DOHH2 (cell line): Measurements from ENCODE around the gene EZR.

ENCODE experiments used
- H3F3A ChIP-seq: fragments of 200-600 bp; sonication (generic), shearing (Covaris generic); 2 replicates; pipeline ENCODE4 v1.6.0; 2016; ENCODE audit warnings: antibody characterized with exemption, mild to moderate bottlenecking; ENCODE audit not compliant: control insufficient read depth, insufficient read depth
- H3K27ac ChIP-seq: fragments of 200-600 bp; sonication (generic); 2 replicates; pipeline ENCODE4 v1.5.1; 2014; ENCODE audit warnings: low read depth, mild to moderate bottlenecking, low read length, moderate library complexity
- H3K27me3 ChIP-seq: fragments of 200-600 bp; sonication (generic); 2 replicates; pipeline ENCODE4 v1.6.1; 2014; ENCODE audit warnings: mild to moderate bottlenecking, low read length, mixed read lengths; ENCODE audit not compliant: control insufficient read depth
- H3K36me3 ChIP-seq: fragments of 200-600 bp; sonication (generic); 2 replicates; pipeline ENCODE4 v1.6.1; 2014; ENCODE audit warnings: mild to moderate bottlenecking, low read length, moderate library complexity, mixed read lengths; ENCODE audit not compliant: control insufficient read depth
- H3K4me1 ChIP-seq: fragments of 200-600 bp; sonication (generic); 2 replicates; pipeline ENCODE4 v1.6.1; 2014; ENCODE audit warnings: mild to moderate bottlenecking, low read length, mixed read lengths; ENCODE audit not compliant: control insufficient read depth
- H3K4me2 ChIP-seq: fragments of 200-600 bp; sonication (generic); 2 replicates; pipeline ENCODE4 v1.6.0; 2014; ENCODE audit warnings: mild to moderate bottlenecking, low read length, moderate library complexity
- H3K4me3 ChIP-seq: fragments of 200-600 bp; sonication (generic); 2 replicates; pipeline ENCODE4 v1.5.1; 2014; ENCODE audit warnings: mild to moderate bottlenecking, low read length, mixed read lengths
- H3K79me2 ChIP-seq: fragments of 200-600 bp; sonication (generic); 2 replicates; pipeline ENCODE4 v1.6.1; 2014; ENCODE audit warnings: mild to moderate bottlenecking, low read length, mixed read lengths; ENCODE audit not compliant: control insufficient read depth
- H3K9me2 ChIP-seq: fragments of 200-600 bp; sonication (generic); replicated peaks from 2 replicates; pipeline ENCODE4 v1.6.1; 2014; ENCODE audit warnings: mild to moderate bottlenecking, low read length, mixed read lengths; ENCODE audit not compliant: control insufficient read depth
- H3K9me3 ChIP-seq: fragments of 200-600 bp; sonication (generic); 2 replicates; pipeline ENCODE4 v1.6.1; 2014; ENCODE audit warnings: antibody characterized with exemption, low read length, mixed read lengths; ENCODE audit not compliant: control insufficient read depth, insufficient read depth
- H4K20me1 ChIP-seq: fragments of 200-600 bp; sonication (generic); 2 replicates; pipeline ENCODE4 v1.6.0; 2014; ENCODE audit warnings: low read depth, mild to moderate bottlenecking, antibody characterized with exemption, low read length, moderate library complexity; ENCODE audit not compliant: control insufficient read depth, insufficient read depth
- EZH2phosphoT487 ChIP-seq: fragments of 200-600 bp; sonication (generic); IDR thresholded peaks from 2 replicates; pipeline ENCODE4 v1.6.1; 2017; ENCODE audit warnings: borderline replicate concordance, mild to moderate bottlenecking, antibody characterized with exemption, low read length, moderate library complexity, mixed read lengths
- TF ChIP-seq, protein P1 (sequence below): fragments of 200-600 bp; sonication (generic); IDR thresholded peaks from one replicate; pipeline ENCODE4 v1.5.1; 2014; ENCODE audit warnings: antibody characterized with exemption, mild to moderate bottlenecking, low read depth, low read length; ENCODE audit not compliant: poor library complexity, severe bottlenecking

Gene EZR

DNA sequence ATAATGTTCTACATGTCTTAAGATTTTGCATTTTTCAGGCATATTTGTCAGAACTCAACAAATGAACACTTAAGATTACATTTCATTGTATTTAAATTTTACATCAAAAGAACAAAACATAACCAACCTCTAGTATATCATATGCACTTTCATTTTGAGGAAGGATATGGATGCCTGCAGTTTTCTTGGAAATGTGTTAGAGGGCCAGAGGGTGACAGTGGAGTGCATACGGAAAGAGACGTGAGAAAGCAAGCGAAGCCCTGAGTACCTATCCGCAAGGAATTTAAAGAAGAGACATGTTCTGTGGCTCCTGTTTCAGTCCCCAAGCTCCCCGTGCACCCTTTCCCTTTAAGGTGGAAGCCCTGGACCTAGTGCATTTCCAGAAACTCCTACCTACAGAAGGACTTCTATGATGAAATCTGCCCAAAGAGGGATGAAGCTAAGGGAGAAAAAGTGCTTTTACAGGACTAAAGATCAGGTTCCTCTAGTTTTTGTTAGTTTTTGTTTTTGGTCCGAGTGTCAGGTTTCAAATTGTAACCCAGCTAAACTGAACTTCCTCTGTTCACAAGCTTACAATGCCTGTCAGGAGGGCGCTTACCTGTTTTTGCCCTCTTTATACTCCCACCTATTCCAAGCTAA lies 38.8 kb downstream of the EZR start:
- no peak for TF ChIP-seq EZH2phosphoT487
- TF ChIP-seq, protein P1, sequence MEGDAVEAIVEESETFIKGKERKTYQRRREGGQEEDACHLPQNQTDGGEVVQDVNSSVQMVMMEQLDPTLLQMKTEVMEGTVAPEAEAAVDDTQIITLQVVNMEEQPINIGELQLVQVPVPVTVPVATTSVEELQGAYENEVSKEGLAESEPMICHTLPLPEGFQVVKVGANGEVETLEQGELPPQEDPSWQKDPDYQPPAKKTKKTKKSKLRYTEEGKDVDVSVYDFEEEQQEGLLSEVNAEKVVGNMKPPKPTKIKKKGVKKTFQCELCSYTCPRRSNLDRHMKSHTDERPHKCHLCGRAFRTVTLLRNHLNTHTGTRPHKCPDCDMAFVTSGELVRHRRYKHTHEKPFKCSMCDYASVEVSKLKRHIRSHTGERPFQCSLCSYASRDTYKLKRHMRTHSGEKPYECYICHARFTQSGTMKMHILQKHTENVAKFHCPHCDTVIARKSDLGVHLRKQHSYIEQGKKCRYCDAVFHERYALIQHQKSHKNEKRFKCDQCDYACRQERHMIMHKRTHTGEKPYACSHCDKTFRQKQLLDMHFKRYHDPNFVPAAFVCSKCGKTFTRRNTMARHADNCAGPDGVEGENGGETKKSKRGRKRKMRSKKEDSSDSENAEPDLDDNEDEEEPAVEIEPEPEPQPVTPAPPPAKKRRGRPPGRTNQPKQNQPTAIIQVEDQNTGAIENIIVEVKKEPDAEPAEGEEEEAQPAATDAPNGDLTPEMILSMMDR, result no peak
- Histone ChIP-seq H3K4me2 (no peak overlapping the region), H3F3A (peaks cover 44% of the 10 kb centered on the region), H3K79me2 (peaks cover 94% of the 10 kb centered on the region), H3K9me2 (no peaks in the 10 kb centered on the region), H3K4me3 (no peak overlapping the region), H3K27ac (no peak overlapping the region), H3K27me3 (no peaks in the 10 kb centered on the region), H4K20me1 (peaks cover 63% of the 10 kb centered on the region), H3K4me1 (no peaks in the 10 kb centered on the region), H3K9me3 (no peaks in the 10 kb centered on the region), H3K36me3 (peaks cover 98% of the 10 kb centered on the region)

DNA sequence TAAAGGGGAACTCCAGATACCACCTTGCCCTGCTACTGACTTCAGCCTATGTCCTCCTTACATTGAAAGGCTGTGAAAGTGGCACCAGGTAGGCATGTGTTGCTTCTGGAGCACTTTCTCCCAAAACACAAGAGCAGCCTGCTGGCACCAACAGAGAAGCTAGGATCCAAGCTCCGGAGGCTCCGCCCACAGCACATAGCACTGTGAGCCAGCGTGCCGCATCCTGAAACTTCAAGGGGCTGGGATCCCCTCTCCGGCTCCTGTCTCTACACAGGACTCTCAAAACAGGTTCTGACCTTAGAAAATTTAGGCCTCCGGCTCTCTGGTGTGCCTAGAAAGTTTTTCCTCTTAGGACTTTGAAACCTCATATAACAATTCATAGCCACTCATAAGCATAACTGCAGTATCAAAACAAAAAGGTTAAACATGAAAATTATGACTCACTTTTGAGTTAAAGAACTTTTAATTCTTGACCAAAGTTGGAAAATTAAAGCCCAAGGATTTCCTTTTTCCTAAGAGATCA lies 41.1 kb downstream of the EZR start:
- Histone ChIP-seq H3K4me2 (no peak overlapping the region), H3K4me1 (no peaks in the 10 kb centered on the region), H4K20me1 (peaks cover 57% of the 10 kb centered on the region), H3K27me3 (no peaks in the 10 kb centered on the region), H3K79me2 (peaks cover 80% of the 10 kb centered on the region), H3F3A (peaks cover 51% of the 10 kb centered on the region), H3K4me3 (no peak overlapping the region), H3K9me3 (no peaks in the 10 kb centered on the region), H3K9me2 (no peaks in the 10 kb centered on the region), H3K27ac (no peak overlapping the region), H3K36me3 (peaks cover 98% of the 10 kb centered on the region)
- TF ChIP-seq EZH2phosphoT487, result no peak
- TF ChIP-seq, protein P1, result no peak

DNA sequence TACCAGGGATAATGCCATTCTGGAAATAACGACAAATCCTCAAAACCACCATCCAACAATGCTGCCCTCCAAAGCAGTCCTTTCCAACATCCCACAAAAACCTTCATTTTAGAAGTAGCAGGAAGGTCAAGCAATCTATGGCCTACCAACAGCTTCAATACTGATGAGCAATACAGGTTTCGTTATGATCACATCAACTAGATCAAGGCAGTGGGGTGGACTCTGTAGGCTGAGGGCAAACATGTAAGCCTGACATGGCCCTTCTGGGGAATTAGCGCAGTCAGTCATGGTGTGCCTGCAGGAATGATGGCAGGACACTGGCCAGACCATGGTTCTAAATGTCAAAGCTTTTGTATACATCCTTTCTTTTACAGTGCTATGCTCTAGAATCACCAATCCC lies 41.7 kb downstream of the EZR start:
- Histone ChIP-seq H3K36me3 (peaks cover 98% of the 10 kb centered on the region), H3K9me2 (no peaks in the 10 kb centered on the region), H3K4me2 (no peak overlapping the region), H3K27ac (no peak overlapping the region), H3F3A (peaks cover 53% of the 10 kb centered on the region), H3K27me3 (no peaks in the 10 kb centered on the region), H4K20me1 (peaks cover 58% of the 10 kb centered on the region), H3K79me2 (peaks cover 75% of the 10 kb centered on the region), H3K9me3 (no peaks in the 10 kb centered on the region), H3K4me1 (no peaks in the 10 kb centered on the region), H3K4me3 (no peak overlapping the region)
- TF ChIP-seq, protein P1, result no peak
- TF ChIP-seq EZH2phosphoT487, result no peak
